H1 (cell line): ENCODE data around the gene MORF4L1. TPM values are rescaled to one million over a fixed set of nuclear protein-coding genes. Genes with fewer than 3 reads are reported as not detected.

Experiments
- CTCF ChIP-seq, 3 experiments: IDR thresholded peaks; 1 replicate in 2 of 3; 2 replicates in 1 of 3; pipeline versions ENCODE4 v1.5.1 to v1.6.1; 2011; ENCODE audit warnings: low read length in 3 of 3, mild to moderate bottlenecking in 3 of 3, inconsistent platforms in 2 of 3, low read depth in 1 of 3, moderate library complexity in 1 of 3; ENCODE audit not compliant: insufficient read depth in 1 of 3; ENCODE audit errors: control extremely low read depth in 1 of 3
- GABPA ChIP-seq: IDR thresholded peaks from 2 replicates; pipeline ENCODE4 v1.6.1; 2011; ENCODE audit warnings: mild to moderate bottlenecking, low read length, moderate library complexity, borderline replicate concordance; ENCODE audit not compliant: insufficient read depth
- KDM1A ChIP-seq: fragments of 200-600, 300-600 bp; sonication (generic); IDR thresholded peaks from 2 replicates; pipeline ENCODE4 v1.7.1; 2016; ENCODE audit warnings: mild to moderate bottlenecking, low read length, borderline replicate concordance
- MAFK ChIP-seq: IDR thresholded peaks from 2 replicates; pipeline ENCODE4 v1.6.1; 2012; ENCODE audit warnings: low read depth, mild to moderate bottlenecking, improper control_type of control experiment, low read length
- NANOG ChIP-seq: IDR thresholded peaks from 2 replicates; pipeline ENCODE4 v1.6.1; 2011; ENCODE audit warnings: low read length, low read depth, mild to moderate bottlenecking, inconsistent platforms; ENCODE audit not compliant: insufficient read depth, poor library complexity, severe bottlenecking
- POU5F1 ChIP-seq: IDR thresholded peaks from 2 replicates; pipeline ENCODE4 v1.6.1; 2011; ENCODE audit warnings: low read depth, mild to moderate bottlenecking, low read length, moderate library complexity
- RAD21 ChIP-seq, 2 experiments: IDR thresholded peaks in 1 of 2; conservative IDR thresholded peaks in 1 of 2; 2 replicates each; pipeline ENCODE4 v1.6.1; 2011; ENCODE audit warnings: low read depth in 2 of 2, low read length in 2 of 2, improper control_type of control experiment in 1 of 2, inconsistent platforms in 1 of 2, mild to moderate bottlenecking in 1 of 2, moderate library complexity in 1 of 2
- RXRA ChIP-seq: IDR thresholded peaks from 2 replicates; pipeline ENCODE4 v1.6.1; 2011; ENCODE audit warnings: low read depth, mild to moderate bottlenecking, low read length, moderate library complexity; ENCODE audit not compliant: insufficient read depth
- YY1 ChIP-seq: IDR thresholded peaks from 2 replicates; pipeline ENCODE4 v1.6.1; 2011; ENCODE audit warnings: low read depth, mild to moderate bottlenecking, low read length
- polyA plus RNA-seq, 7 experiments: library from polyadenylated mRNA; depleted of rRNA in 3 of 7; stranded (reverse) in 5 of 7; unstranded in 2 of 7; fragments of >200 nt in 5 of 7; fragments of 200-250 nt in 2 of 7; gene quantifications; 1 replicate in 5 of 7; 2 replicates in 1 of 7; 4 replicates in 1 of 7; pipeline versions ENCODE4 v1.2.1 to v1.2.3, GENCODE V29; 2011 to 2013; ENCODE audit warnings: missing spikeins in 2 of 7, mixed read lengths in 2 of 7
- total RNA-seq: library from RNA; stranded (reverse); fragmentation: NEBNext Ultra II Directional; extraction: Animal tissue kit (Norgen Biotek cat#: 25700); gene quantifications from 2 replicates; pipeline ENCODE4 v1.2.1, GENCODE V29; 2021

MORF4L1 gene
- total and polyA plus RNA-seq, 2 of the 8 experiments (the other 6 are each of a cell fraction or from before 2014, with no cell fraction given) = 260 to 533 TPM

DNA sequence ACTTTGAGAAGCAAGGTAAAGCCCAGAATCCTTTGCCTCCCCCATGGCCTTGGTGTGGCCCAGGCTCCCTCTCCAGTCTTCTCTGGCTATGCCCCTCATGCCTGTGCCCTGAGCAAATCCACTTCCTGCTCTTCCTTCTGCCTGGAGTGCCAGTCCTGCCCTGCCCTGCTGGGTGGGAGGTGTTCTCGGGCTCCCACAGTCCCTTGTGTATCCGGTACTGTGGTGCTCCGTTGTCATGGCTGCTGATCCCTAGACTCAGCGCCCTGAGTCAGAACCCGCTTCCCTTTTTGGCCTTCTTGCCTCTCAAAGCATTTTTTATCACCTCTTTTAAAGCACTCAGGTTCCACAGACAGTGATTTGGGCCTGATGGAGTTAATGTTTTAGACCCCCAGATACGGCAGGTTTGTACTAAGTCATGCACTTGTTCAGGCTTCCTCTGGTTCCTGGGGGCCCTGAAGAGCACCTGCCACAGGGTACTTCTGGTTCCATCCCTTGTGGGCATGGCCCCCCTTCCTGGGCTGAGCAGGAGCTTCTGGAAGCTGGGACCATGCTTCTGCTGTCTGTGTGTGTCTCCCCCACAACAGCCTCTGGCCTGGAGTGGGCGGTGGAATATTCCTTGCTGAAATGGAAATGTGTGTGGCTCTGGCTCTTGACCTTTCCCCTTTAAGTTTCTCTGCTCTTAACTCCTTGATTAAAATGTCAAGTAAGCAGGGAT, 31.9 kb upstream of the MORF4L1 start (continued):
- TF ChIP-seq MAFK = no peak
- no peak for TF ChIP-seq RAD21 (IDR thresholded peaks at IDR 0.05 in 1 of 2, conservative IDR thresholded peaks at IDR 0.05 in 1 of 2; ENCODE audit: low read depth in 2 of 2, low read length in 2 of 2)
- TF ChIP-seq POU5F1 = no peak
- no peak for TF ChIP-seq CTCF (IDR thresholded peaks at IDR 0.05; ENCODE audit: control extremely low read depth in 1 of 3, insufficient read depth in 1 of 3, low read depth in 1 of 3, low read length in 3 of 3)
- no peak for TF ChIP-seq GABPA
- no peak for TF ChIP-seq NANOG
- no peak for TF ChIP-seq KDM1A
- no peak for TF ChIP-seq YY1
- TF ChIP-seq RXRA = no peak
